Activated naive CD4-positive, alpha-beta T cell treated with anti-CD3 and anti-CD28 coated beads for 36 hours (primary cell): ENCODE data around the gene ZNF423. TPM values are rescaled to one million over a fixed set of nuclear protein-coding genes. Genes with fewer than 3 reads are reported as not detected.

Source experiments
- CTCF ChIA-PET: fragments of 350-600 bp; sonication (Branson Sonifier 250); formaldehyde crosslinking; loops from one replicate; lab custom pipeline; 2021; ENCODE audit warnings: antibody characterized with exemption; lab: Charles Lee
- DNase-seq: peaks from one replicate; pipeline ENCODE4 v3.0.0-alpha.2; 2020
- H3K27ac Mint-ChIP-seq: one replicate; pipeline ENCODE4 v1.8.0; 2021; ENCODE audit warnings: mild to moderate bottlenecking, mixed read lengths
- H3K27me3 Mint-ChIP-seq: one replicate; pipeline ENCODE4 v1.8.0; 2021; ENCODE audit warnings: low read depth, mixed read lengths
- H3K36me3 Mint-ChIP-seq: one replicate; pipeline ENCODE4 v1.8.0; 2021; ENCODE audit warnings: low read depth, mixed read lengths
- H3K4me1 Mint-ChIP-seq: one replicate; pipeline ENCODE4 v1.8.0; 2021; ENCODE audit warnings: low read depth, mixed read lengths
- H3K4me3 Mint-ChIP-seq: one replicate; pipeline ENCODE4 v1.8.0; 2021; ENCODE audit warnings: mild to moderate bottlenecking, moderate library complexity, mixed read lengths
- H3K9me3 Mint-ChIP-seq: one replicate; pipeline ENCODE4 v1.8.0; 2021; ENCODE audit warnings: mixed read lengths
- intact Hi-C: fragments of 100-400 bp; cut with micrococcal nuclease; formaldehyde crosslinking; loops from one replicate; pipeline ENCODE4 v1.15.1; 2023
- total RNA-seq, 2 experiments: library from RNA; stranded (reverse); gene quantifications; one replicate each; pipeline ENCODE4 v1.2.3, GENCODE V29; 2021

ZNF423 gene
- total RNA-seq, 2 experiments from 2014 or later: 0.05 TPM; not detected in 1

GRCh38 chr16:49581630-49582298 lies 274.1 kb downstream of the ZNF423 start:
- H3K4me1 Mint-ChIP-seq: no peaks in the 10 kb centered on the region
- DNase-seq: no peak
- no peaks in the 10 kb centered on the region for H3K9me3 Mint-ChIP-seq
- H3K27ac Mint-ChIP-seq: no peak overlapping the region
- CTCF ChIA-PET: no interaction called here
- no peaks in the 10 kb centered on the region for H3K27me3 Mint-ChIP-seq
- no peak overlapping the region for H3K4me3 Mint-ChIP-seq
- intact Hi-C loops: no loop called here
- no peaks in the 10 kb centered on the region for H3K36me3 Mint-ChIP-seq

- H3K4me3 Mint-ChIP-seq: no peak overlapping the region
- H3K27me3 Mint-ChIP-seq: no peaks in the 10 kb centered on the region
- no peak for DNase-seq
- CTCF ChIA-PET: no interaction called here
- intact Hi-C loops: no loop called here
- H3K4me1 Mint-ChIP-seq: no peaks in the 10 kb centered on the region
- H3K36me3 Mint-ChIP-seq: no peaks in the 10 kb centered on the region
- no peak overlapping the region for H3K27ac Mint-ChIP-seq
- no peaks in the 10 kb centered on the region for H3K9me3 Mint-ChIP-seq
These were observed 275.1 kb downstream of the ZNF423 start for GRCh38 chr16:49580751-49581303.

GRCh38 chr16:49578435-49579024 lies 277.4 kb downstream of the ZNF423 start:
- no peak overlapping the region for H3K27ac Mint-ChIP-seq
- no peaks in the 10 kb centered on the region for H3K36me3 Mint-ChIP-seq
- intact Hi-C loops: no loop called here
- CTCF ChIA-PET: no interaction called here
- no peak overlapping the region for H3K4me3 Mint-ChIP-seq
- no peaks in the 10 kb centered on the region for H3K9me3 Mint-ChIP-seq
- H3K4me1 Mint-ChIP-seq: no peaks in the 10 kb centered on the region
- no peak for DNase-seq
- H3K27me3 Mint-ChIP-seq: no peaks in the 10 kb centered on the region

- no peaks in the 10 kb centered on the region for H3K27me3 Mint-ChIP-seq
- no peaks in the 10 kb centered on the region for H3K4me1 Mint-ChIP-seq
- H3K9me3 Mint-ChIP-seq: no peaks in the 10 kb centered on the region
- H3K4me3 Mint-ChIP-seq: no peak overlapping the region
- intact Hi-C loops: no loop called here
- no peaks in the 10 kb centered on the region for H3K36me3 Mint-ChIP-seq
- no peak overlapping the region for H3K27ac Mint-ChIP-seq
- no peak for DNase-seq
- CTCF ChIA-PET: no interaction called here
These were observed 277.9 kb downstream of the ZNF423 start for GRCh38 chr16:49578018-49578417.

GRCh38 chr16:49576941-49577340 lies 279.0 kb downstream of the ZNF423 start:
- Mint-ChIP-seq H3K27ac (no peak overlapping the region), H3K4me3 (no peak overlapping the region), H3K9me3 (no peaks in the 10 kb centered on the region), H3K4me1 (no peaks in the 10 kb centered on the region), H3K36me3 (no peaks in the 10 kb centered on the region), H3K27me3 (no peaks in the 10 kb centered on the region)
- intact Hi-C loops: no loop called here
- DNase-seq: no peak
- CTCF ChIA-PET: no interaction called here

GRCh38 chr16:49576173-49576494 lies 279.8 kb downstream of the ZNF423 start:
- CTCF ChIA-PET: no interaction called here
- DNase-seq: no peak
- no peaks in the 10 kb centered on the region for H3K36me3 Mint-ChIP-seq
- intact Hi-C loops: no loop called here
- H3K4me1 Mint-ChIP-seq: no peaks in the 10 kb centered on the region
- no peak overlapping the region for H3K27ac Mint-ChIP-seq
- no peaks in the 10 kb centered on the region for H3K9me3 Mint-ChIP-seq
- H3K27me3 Mint-ChIP-seq: no peaks in the 10 kb centered on the region
- H3K4me3 Mint-ChIP-seq: no peak overlapping the region

- intact Hi-C loops: no loop called here
- Mint-ChIP-seq H3K36me3 (no peaks in the 10 kb centered on the region), H3K27me3 (no peaks in the 10 kb centered on the region), H3K27ac (no peak overlapping the region), H3K4me3 (no peak overlapping the region), H3K4me1 (no peaks in the 10 kb centered on the region), H3K9me3 (no peaks in the 10 kb centered on the region)
- CTCF ChIA-PET: no interaction called here
- no peak for DNase-seq
These were observed 280.4 kb downstream of the ZNF423 start for GRCh38 chr16:49575346-49576172.

- DNase-seq: no peak
- intact Hi-C loops: no loop called here
- no peak overlapping the region for H3K4me3 Mint-ChIP-seq
- no peaks in the 10 kb centered on the region for H3K9me3 Mint-ChIP-seq
- H3K27ac Mint-ChIP-seq: no peak overlapping the region
- CTCF ChIA-PET: no interaction called here
- H3K4me1 Mint-ChIP-seq: no peaks in the 10 kb centered on the region
- H3K27me3 Mint-ChIP-seq: no peaks in the 10 kb centered on the region
- H3K36me3 Mint-ChIP-seq: no peaks in the 10 kb centered on the region
These were observed 281.1 kb downstream of the ZNF423 start for GRCh38 chr16:49574826-49575225.

GRCh38 chr16:49567950-49568349 lies 288.0 kb downstream of the ZNF423 start:
- intact Hi-C loops: no loop called here
- Mint-ChIP-seq H3K36me3 (no peaks in the 10 kb centered on the region), H3K27me3 (no peaks in the 10 kb centered on the region), H3K4me1 (no peaks in the 10 kb centered on the region), H3K4me3 (no peak overlapping the region), H3K27ac (no peak overlapping the region), H3K9me3 (no peaks in the 10 kb centered on the region)
- DNase-seq: no peak
- CTCF ChIA-PET: no interaction called here

GRCh38 chr16:49566432-49566831 lies 289.5 kb downstream of the ZNF423 start:
- Mint-ChIP-seq H3K27ac (no peak overlapping the region), H3K4me3 (no peak overlapping the region), H3K4me1 (no peaks in the 10 kb centered on the region), H3K27me3 (no peaks in the 10 kb centered on the region), H3K9me3 (no peaks in the 10 kb centered on the region), H3K36me3 (no peaks in the 10 kb centered on the region)
- DNase-seq: no peak
- CTCF ChIA-PET: no interaction called here
- intact Hi-C loops: no loop called here

- CTCF ChIA-PET: interaction anchor here (0.6 kb wide), 1 partner anchor 38 kb away, joined by 3 read pairs; no protein-coding TSS in a partner anchor
- H3K4me3 Mint-ChIP-seq: no peak overlapping the region
- DNase-seq: no peak
- no peaks in the 10 kb centered on the region for H3K36me3 Mint-ChIP-seq
- H3K4me1 Mint-ChIP-seq: no peaks in the 10 kb centered on the region
- no peaks in the 10 kb centered on the region for H3K27me3 Mint-ChIP-seq
- intact Hi-C loops: no loop called here
- no peak overlapping the region for H3K27ac Mint-ChIP-seq
- H3K9me3 Mint-ChIP-seq: no peaks in the 10 kb centered on the region
These were observed 291.2 kb downstream of the ZNF423 start for GRCh38 chr16:49564496-49565229.

GRCh38 chr16:49563666-49564065 lies 292.2 kb downstream of the ZNF423 start:
- no peaks in the 10 kb centered on the region for H3K27me3 Mint-ChIP-seq
- DNase-seq: no peak
- H3K27ac Mint-ChIP-seq: no peak overlapping the region
- intact Hi-C loops: no loop called here
- H3K9me3 Mint-ChIP-seq: no peaks in the 10 kb centered on the region
- CTCF ChIA-PET: no interaction called here
- no peak overlapping the region for H3K4me3 Mint-ChIP-seq
- no peaks in the 10 kb centered on the region for H3K4me1 Mint-ChIP-seq
- H3K36me3 Mint-ChIP-seq: no peaks in the 10 kb centered on the region
